Measurements from ENCODE around the gene PGAP6. TPM values are rescaled to one million over a fixed set of nuclear protein-coding genes. Genes with fewer than 3 reads are reported as not detected.
A peak's percentile ranks its signal among the peaks of the same experiment; 100 is the strongest.

The PGAP6 gene
- total RNA-seq, 3 donors from 2014 or later: 77.3 to 134 (median 95.7) TPM

- no peaks in the 10 kb centered on the region for H3K36me3 ChIP-seq (ENCODE audit: low read depth)
- no peak for ATAC-seq
- no peak for TF ChIP-seq CTCF (IDR thresholded peaks at IDR 0.05)
- H3K4me1 ChIP-seq (ENCODE audit: low read depth): peaks cover 5% of the 10 kb centered on the region
- intact Hi-C loops (cut with DNase I, micrococcal nuclease): no loop called here
- no peaks in the 10 kb centered on the region for H3K9me3 ChIP-seq
- peak in 1 of 3 donors; percentile 39 for DNase-seq
- H3K4me3 ChIP-seq: no peak overlapping the region
These were observed 25.0 kb downstream of the PGAP6 start for GRCh38 chr16:356741-357140.

GRCh38 chr16:354971-355461, 26.8 kb downstream of the PGAP6 start:
- Histone ChIP-seq H3K9me3 (no peaks in the 10 kb centered on the region), H3K4me3 (no peak overlapping the region), H3K4me1 (ENCODE audit: low read depth) (peaks cover 12% of the 10 kb centered on the region), H3K36me3 (ENCODE audit: low read depth) (no peaks in the 10 kb centered on the region)
- ATAC-seq: no peak
- intact Hi-C loops (cut with DNase I, micrococcal nuclease): no loop called here
- TF ChIP-seq CTCF (IDR thresholded peaks at IDR 0.05): no peak
- peak in 1 of 3 donors; percentile 55 for DNase-seq

- TF ChIP-seq CTCF (IDR thresholded peaks at IDR 0.05): no peak
- intact Hi-C loops (cut with DNase I, micrococcal nuclease): no loop called here
- no peaks in the 10 kb centered on the region for H3K9me3 ChIP-seq
These were observed 27.4 kb downstream of the PGAP6 start for GRCh38 chr16:354291-354881.

GRCh38 chr16:353404-354290, 28.1 kb downstream of the PGAP6 start:
- Histone ChIP-seq H3K4me3 (no peak overlapping the region), H3K9me3 (no peaks in the 10 kb centered on the region), H3K36me3 (ENCODE audit: low read depth) (no peaks in the 10 kb centered on the region), H3K4me1 (ENCODE audit: low read depth) (peaks cover 12% of the 10 kb centered on the region)
- ATAC-seq (no peak), DNase-seq (peak; percentile 40 to 73 (median 66))
- no peak for TF ChIP-seq CTCF (IDR thresholded peaks at IDR 0.05)
- intact Hi-C loops (cut with DNase I, micrococcal nuclease): no loop called here

More at GRCh38 chr16:354291-354881, 27.4 kb downstream of the PGAP6 start:
- ATAC-seq: no peak
- DNase-seq: peak in 1 of 3 donors; percentile 60
- peaks cover 12% of the 10 kb centered on the region for H3K4me1 ChIP-seq (ENCODE audit: low read depth)
- no peaks in the 10 kb centered on the region for H3K36me3 ChIP-seq (ENCODE audit: low read depth)
- no peak overlapping the region for H3K4me3 ChIP-seq

- intact Hi-C loops (cut with DNase I, micrococcal nuclease): no loop called here
These were observed 29.0 kb downstream of the PGAP6 start, which contains the start of gene AXIN1 for GRCh38 chr16:352547-353403. AXIN1 (minus strand) TSS chr16:352723; CDS start chr16:347025, 5,698 bp downstream.

More at GRCh38 chr16:352547-353403, 29.0 kb downstream of the PGAP6 start, which contains the start of gene AXIN1:
- peaks cover 15% of the 10 kb centered on the region for H3K4me1 ChIP-seq (ENCODE audit: low read depth)
- peak within 1 kb of the TSS; percentile 68 for H3K4me3 ChIP-seq
- no peaks in the 10 kb centered on the region for H3K9me3 ChIP-seq
- DNase-seq (peak; percentile 100), ATAC-seq (peak; percentile 93)
- H3K36me3 ChIP-seq (ENCODE audit: low read depth): no peaks in the 10 kb centered on the region
- TF ChIP-seq CTCF (IDR thresholded peaks at IDR 0.05): peak; percentile 64
